Amygdala (tissue), 56 donors: Measurements from ENCODE around the gene PTPRN2.
A peak's percentile ranks its signal among the peaks of the same experiment; 100 is the strongest.
"Not testable (repeated sequence)": the region's sequence is repeated elsewhere in the genome, so short reads cannot be mapped to it uniquely, and the experiment has no call there.

Experiments used
- DNase-seq, 56 donors: peaks; one replicate each; lab custom pipeline; 2025; lab: John Stamatoyannopoulos, UW

Gene PTPRN2

GRCh38 chr7:158382363-158383254 is 205.0 kb downstream of the PTPRN2 start:
- DNase-seq, result no peak

GRCh38 chr7:158381956-158382355 is 205.7 kb downstream of the PTPRN2 start:
- DNase-seq, result no peak

GRCh38 chr7:158378978-158379377 is 208.6 kb downstream of the PTPRN2 start:
- DNase-seq, result no peak

- DNase-seq, result no peak
These were observed 209.6 kb downstream of the PTPRN2 start for GRCh38 chr7:158377800-158378623.

GRCh38 chr7:158376839-158377186 is 210.8 kb downstream of the PTPRN2 start:
- DNase-seq, result not testable (repeated sequence)

GRCh38 chr7:158376146-158376838 is 211.3 kb downstream of the PTPRN2 start:
- not testable (repeated sequence) for DNase-seq

- DNase-seq, result no peak
These were observed 212.6 kb downstream of the PTPRN2 start for GRCh38 chr7:158375034-158375433.

- DNase-seq, result no peak
These were observed 213.0 kb downstream of the PTPRN2 start for GRCh38 chr7:158374586-158374985.

GRCh38 chr7:158374146-158374545 is 213.5 kb downstream of the PTPRN2 start:
- DNase-seq, result no peak

GRCh38 chr7:158373476-158374133 is 214.0 kb downstream of the PTPRN2 start:
- DNase-seq, result peak in 1 of 56 donors; percentile 18

- no peak for DNase-seq
These were observed 215.0 kb downstream of the PTPRN2 start for GRCh38 chr7:158372400-158373342.

GRCh38 chr7:158371856-158372255 is 215.8 kb downstream of the PTPRN2 start:
- no peak for DNase-seq

- DNase-seq, result no peak
These were observed 217.8 kb downstream of the PTPRN2 start for GRCh38 chr7:158369866-158370265.

GRCh38 chr7:158369290-158369689 is 218.3 kb downstream of the PTPRN2 start:
- DNase-seq, result no peak

- no peak for DNase-seq
These were observed 219.2 kb downstream of the PTPRN2 start for GRCh38 chr7:158368449-158368848.

GRCh38 chr7:158367634-158367982 is 220.0 kb downstream of the PTPRN2 start:
- no peak for DNase-seq

- no peak for DNase-seq
These were observed 220.5 kb downstream of the PTPRN2 start for GRCh38 chr7:158366916-158367633.

GRCh38 chr7:158366346-158366745 is 221.3 kb downstream of the PTPRN2 start:
- DNase-seq, result peak in 19 of 56 donors; percentile 12 to 48 (median 32)

GRCh38 chr7:158365267-158365666 is 222.4 kb downstream of the PTPRN2 start:
- no peak for DNase-seq
